Measurements from ENCODE around the gene KCNF1.

The KCNF1 gene

DNA sequence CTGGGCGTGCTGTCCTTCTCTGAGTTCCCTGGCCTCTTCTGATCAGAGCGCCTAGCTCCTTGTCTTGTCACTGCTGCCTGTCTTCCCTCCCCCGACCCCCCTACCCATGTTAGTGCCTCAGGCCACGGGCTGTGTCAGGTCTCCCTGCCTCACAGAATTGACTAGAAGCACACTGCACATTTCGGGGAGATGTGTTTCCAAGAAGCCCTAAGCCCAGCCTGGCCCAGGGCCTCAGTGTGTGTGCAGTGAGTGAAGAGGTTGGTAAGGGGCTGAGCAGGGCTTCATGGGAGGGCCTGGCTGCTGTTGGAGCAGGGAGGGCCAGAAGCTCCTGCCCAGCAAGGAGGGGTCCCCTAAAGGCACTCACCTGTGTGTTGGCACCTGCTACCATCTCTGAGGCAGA is 13.1 kb downstream of the KCNF1 start:
- Histone ChIP-seq H3K4me3 (ENCODE audit: insufficient read depth, low read depth, low read length, poor library complexity, severe bottlenecking) (no peak overlapping the region), H3K27ac (ENCODE audit: insufficient read depth, low read length, poor library complexity, severe bottlenecking) (no peak overlapping the region), H3K4me1 (ENCODE audit: control insufficient read depth, insufficient read depth, low read length, poor library complexity, severe bottlenecking) (no peaks in the 10 kb centered on the region), H3K36me3 (ENCODE audit: control insufficient read depth, insufficient read depth, low read length) (no peaks in the 10 kb centered on the region), H3K9me3 (ENCODE audit: control insufficient read depth, low read length) (no peaks in the 10 kb centered on the region), H3K27me3 (replicated peaks; ENCODE audit: control insufficient read depth, insufficient read depth, low read length, poor library complexity, severe bottlenecking) (no peaks in the 10 kb centered on the region)
- no peak for DNase-seq

DNA sequence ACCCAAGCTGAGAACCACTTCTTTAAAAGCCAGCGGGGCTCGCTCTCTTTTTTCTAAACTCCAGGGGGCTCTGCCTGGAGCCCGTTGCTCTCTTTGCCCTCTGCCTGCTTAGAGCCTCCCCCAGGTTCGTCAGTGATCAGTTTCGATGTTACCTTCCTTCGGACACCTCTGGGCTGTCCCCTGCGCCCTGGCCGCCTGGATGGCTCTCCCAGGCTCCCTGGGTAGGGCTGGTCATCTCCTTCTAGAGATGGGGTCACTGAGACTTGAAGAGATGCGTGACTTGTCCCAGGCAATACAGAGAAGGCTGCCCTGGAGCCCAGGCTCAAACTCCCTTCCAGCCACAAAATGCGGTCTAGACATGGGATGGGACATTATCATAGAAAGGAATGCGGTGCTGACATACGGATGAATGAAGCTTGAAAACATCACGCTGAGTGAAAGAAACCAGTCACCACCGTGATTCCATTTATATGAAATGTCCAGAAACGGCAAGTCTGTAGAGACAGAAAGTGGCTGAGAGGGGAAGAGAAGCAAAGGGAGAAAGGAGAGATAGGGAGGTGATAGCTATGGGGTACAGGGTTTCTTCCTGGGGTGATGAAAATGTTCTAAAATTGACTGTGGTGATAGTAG is 14.6 kb downstream of the KCNF1 start:
- H3K27me3 ChIP-seq (replicated peaks; ENCODE audit: control insufficient read depth, insufficient read depth, low read length, poor library complexity, severe bottlenecking), result no peaks in the 10 kb centered on the region
- no peak for DNase-seq
- H3K27ac ChIP-seq (ENCODE audit: insufficient read depth, low read length, poor library complexity, severe bottlenecking), result no peak overlapping the region
- H3K4me1 ChIP-seq (ENCODE audit: control insufficient read depth, insufficient read depth, low read length, poor library complexity, severe bottlenecking), result no peaks in the 10 kb centered on the region
- H3K4me3 ChIP-seq (ENCODE audit: insufficient read depth, low read depth, low read length, poor library complexity, severe bottlenecking), result no peak overlapping the region
- H3K36me3 ChIP-seq (ENCODE audit: control insufficient read depth, insufficient read depth, low read length), result no peaks in the 10 kb centered on the region
- H3K9me3 ChIP-seq (ENCODE audit: control insufficient read depth, low read length), result no peaks in the 10 kb centered on the region

DNA sequence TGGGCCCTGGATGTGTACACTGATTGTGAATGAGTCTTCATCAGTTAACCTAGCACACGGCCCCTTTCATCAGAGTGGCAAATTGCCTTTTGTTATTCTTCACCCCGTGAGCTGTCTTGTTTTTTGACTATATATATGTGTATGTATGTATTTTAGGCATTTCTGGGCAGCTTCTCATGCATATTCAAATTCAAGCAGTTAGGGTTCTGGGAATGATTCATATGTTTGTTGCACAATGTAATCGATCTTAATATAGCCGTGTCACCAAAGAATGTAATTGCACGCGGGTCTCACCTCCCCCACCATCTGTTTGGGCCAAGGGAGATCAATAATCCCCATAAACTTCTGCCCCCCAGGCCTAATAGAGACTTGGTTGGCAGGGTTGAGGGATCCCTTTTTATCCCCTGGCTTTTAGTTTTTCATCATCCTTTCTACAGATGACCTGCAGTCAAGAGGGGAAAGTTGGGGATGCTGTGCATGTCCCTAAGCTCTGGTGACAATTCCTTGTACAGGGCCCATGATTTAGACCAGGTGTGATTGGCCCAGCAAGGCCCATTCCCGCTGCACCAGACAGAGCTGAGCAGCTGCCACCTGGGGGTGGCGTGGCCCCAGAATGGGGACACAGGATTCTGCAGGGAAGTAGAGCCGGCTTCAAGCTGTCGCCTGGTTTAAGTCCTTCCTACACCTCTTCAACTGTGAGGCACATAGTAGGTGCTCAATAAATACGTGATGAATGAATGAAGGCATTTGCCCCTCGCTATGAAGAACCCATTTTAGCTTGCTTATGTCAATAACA is 19.2 kb downstream of the KCNF1 start:
- H3K4me1 ChIP-seq (ENCODE audit: control insufficient read depth, insufficient read depth, low read length, poor library complexity, severe bottlenecking), result no peaks in the 10 kb centered on the region
- H3K27me3 ChIP-seq (replicated peaks; ENCODE audit: control insufficient read depth, insufficient read depth, low read length, poor library complexity, severe bottlenecking), result no peaks in the 10 kb centered on the region
- no peak overlapping the region for H3K4me3 ChIP-seq (ENCODE audit: insufficient read depth, low read depth, low read length, poor library complexity, severe bottlenecking)
- H3K9me3 ChIP-seq (ENCODE audit: control insufficient read depth, low read length), result no peaks in the 10 kb centered on the region
- H3K27ac ChIP-seq (ENCODE audit: insufficient read depth, low read length, poor library complexity, severe bottlenecking), result no peak overlapping the region
- no peak for DNase-seq
- no peaks in the 10 kb centered on the region for H3K36me3 ChIP-seq (ENCODE audit: control insufficient read depth, insufficient read depth, low read length)

DNA sequence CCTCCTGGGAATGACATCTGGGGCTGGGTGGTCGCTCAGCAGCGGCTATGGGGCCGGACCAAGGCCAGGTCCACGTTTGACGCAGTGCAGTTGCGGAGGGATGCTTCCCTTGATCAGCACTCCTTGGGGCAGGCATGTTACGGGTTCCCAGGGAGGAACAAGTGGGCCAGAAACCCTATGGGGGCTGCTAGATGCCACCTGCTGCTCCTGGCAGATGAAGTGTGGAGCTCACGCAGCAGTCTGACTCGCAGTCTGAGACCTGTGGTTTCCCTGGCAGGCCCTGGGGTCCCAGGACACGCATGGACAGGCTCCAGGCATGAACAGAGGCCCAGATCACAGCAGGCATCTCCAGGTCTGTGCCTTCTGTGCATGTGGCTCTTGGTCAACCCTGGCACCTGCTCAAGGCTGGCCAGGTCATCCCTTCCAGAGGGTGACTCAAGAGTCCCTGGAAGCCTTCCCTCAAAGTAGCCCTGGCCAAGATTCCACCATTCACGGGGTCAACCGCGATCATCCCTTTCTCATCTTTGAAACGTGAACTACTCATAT is 20.0 kb downstream of the KCNF1 start:
- Histone ChIP-seq H3K27me3 (replicated peaks; ENCODE audit: control insufficient read depth, insufficient read depth, low read length, poor library complexity, severe bottlenecking) (no peaks in the 10 kb centered on the region), H3K27ac (ENCODE audit: insufficient read depth, low read length, poor library complexity, severe bottlenecking) (no peak overlapping the region), H3K9me3 (ENCODE audit: control insufficient read depth, low read length) (no peaks in the 10 kb centered on the region), H3K36me3 (ENCODE audit: control insufficient read depth, insufficient read depth, low read length) (no peaks in the 10 kb centered on the region), H3K4me1 (ENCODE audit: control insufficient read depth, insufficient read depth, low read length, poor library complexity, severe bottlenecking) (no peaks in the 10 kb centered on the region), H3K4me3 (ENCODE audit: insufficient read depth, low read depth, low read length, poor library complexity, severe bottlenecking) (no peak overlapping the region)
- no peak for DNase-seq

DNA sequence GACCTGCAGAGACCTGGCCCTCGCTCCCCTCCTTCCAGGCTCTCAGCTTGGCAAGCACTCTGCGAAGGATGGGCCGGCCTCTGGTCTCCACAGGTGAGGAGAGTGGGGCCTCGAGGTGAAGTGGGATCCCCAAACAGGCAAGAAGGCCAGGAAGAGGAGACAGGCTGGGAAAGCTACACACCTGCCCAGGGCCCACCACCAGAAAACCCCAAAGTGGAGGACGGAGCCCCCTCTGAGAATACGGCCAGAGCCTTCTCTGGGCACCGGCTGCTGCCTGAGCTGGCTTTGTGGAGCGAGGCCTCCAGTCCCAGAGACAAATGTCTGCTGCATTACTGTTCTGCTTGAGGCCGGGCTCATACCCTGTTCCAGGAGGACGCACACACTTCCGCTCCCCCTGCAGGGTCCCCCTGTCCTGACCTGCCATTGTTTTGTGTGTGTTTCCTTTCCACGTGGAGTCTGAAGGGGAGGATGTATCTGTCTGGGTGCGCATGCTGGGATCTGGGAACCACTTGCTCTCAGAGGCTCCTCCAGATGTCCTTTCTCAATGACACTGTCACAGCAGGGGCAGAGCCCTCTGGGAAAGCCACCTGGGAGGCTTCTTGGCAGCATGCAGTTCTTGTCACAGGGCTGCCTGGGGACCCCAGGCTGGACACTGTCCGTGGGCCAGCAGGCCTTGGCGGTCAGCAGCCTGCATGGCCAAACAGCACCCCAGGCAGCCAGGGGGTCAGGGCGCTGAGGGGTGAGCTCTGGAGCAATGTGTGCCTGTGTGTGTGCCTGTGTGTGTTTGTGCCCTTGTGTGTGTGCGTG is 20.8 kb downstream of the KCNF1 start:
- H3K27ac ChIP-seq (ENCODE audit: insufficient read depth, low read length, poor library complexity, severe bottlenecking), result no peak overlapping the region
- no peak for DNase-seq
- H3K4me1 ChIP-seq (ENCODE audit: control insufficient read depth, insufficient read depth, low read length, poor library complexity, severe bottlenecking), result no peaks in the 10 kb centered on the region
- H3K27me3 ChIP-seq (replicated peaks; ENCODE audit: control insufficient read depth, insufficient read depth, low read length, poor library complexity, severe bottlenecking), result no peaks in the 10 kb centered on the region
- H3K9me3 ChIP-seq (ENCODE audit: control insufficient read depth, low read length), result no peaks in the 10 kb centered on the region
- H3K36me3 ChIP-seq (ENCODE audit: control insufficient read depth, insufficient read depth, low read length), result no peaks in the 10 kb centered on the region
- H3K4me3 ChIP-seq (ENCODE audit: insufficient read depth, low read depth, low read length, poor library complexity, severe bottlenecking), result no peak overlapping the region

DNA sequence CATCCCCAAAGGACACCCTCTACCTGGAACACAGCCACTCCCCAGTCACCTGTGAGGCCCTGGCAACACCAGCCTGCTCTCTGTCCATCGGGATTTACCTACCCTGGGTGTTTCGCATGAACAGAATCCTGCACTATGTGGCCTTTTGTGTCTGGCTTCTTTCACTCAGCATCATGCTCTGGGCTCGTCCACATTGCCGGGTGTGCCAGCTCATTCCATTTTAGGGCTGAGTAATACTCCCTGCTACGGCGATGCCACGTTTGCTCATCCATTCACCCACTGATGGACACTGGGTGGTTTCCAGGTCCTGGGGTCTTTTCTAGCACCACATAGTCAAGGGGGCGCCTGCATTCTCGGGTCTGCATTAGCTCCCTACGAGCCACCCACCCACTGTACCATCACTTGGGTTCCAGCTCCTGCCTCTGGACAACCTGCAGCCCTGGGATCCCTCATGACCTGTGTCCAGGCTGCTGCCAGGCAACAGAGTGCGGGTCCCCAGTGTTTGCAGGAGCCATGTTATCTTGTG is 22.0 kb downstream of the KCNF1 start:
- no peaks in the 10 kb centered on the region for H3K9me3 ChIP-seq (ENCODE audit: control insufficient read depth, low read length)
- no peaks in the 10 kb centered on the region for H3K4me1 ChIP-seq (ENCODE audit: control insufficient read depth, insufficient read depth, low read length, poor library complexity, severe bottlenecking)
- H3K27ac ChIP-seq (ENCODE audit: insufficient read depth, low read length, poor library complexity, severe bottlenecking), result no peak overlapping the region
- no peak overlapping the region for H3K4me3 ChIP-seq (ENCODE audit: insufficient read depth, low read depth, low read length, poor library complexity, severe bottlenecking)
- no peaks in the 10 kb centered on the region for H3K36me3 ChIP-seq (ENCODE audit: control insufficient read depth, insufficient read depth, low read length)
- DNase-seq, result no peak
- H3K27me3 ChIP-seq (replicated peaks; ENCODE audit: control insufficient read depth, insufficient read depth, low read length, poor library complexity, severe bottlenecking), result no peaks in the 10 kb centered on the region

DNA sequence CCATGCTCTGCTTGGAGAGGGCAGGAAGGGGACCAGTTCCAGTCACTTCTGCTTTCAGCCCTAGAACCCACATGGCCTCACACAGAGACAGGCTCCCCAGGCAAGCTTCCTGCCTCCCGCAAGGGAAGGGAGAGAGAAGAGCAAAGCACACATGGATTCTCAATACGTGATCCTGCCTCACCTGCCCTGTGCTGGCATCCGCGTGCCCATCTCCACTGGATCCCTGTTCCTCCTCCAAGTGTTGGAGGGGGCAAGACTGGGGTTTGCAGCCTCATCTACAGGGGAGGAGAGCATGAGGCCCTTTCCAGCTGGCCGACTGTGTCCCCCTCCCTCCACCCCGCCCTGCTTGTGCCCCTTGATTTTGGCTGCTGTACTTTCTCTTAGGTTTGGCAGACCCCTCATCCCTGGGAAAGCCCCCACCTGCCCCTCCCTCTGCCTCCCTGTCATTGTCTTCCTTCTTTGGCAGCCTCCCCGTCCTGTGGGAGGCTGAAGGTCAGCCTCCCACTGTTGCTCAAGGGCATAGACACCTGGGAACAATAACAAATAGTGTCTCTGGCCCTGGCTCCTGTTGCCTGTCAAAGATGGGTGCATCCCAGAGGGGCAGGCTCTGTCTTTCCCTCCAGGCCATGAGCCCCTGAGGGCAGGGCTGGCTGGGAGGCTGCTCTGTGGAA is 22.7 kb downstream of the KCNF1 start:
- no peaks in the 10 kb centered on the region for H3K4me1 ChIP-seq (ENCODE audit: control insufficient read depth, insufficient read depth, low read length, poor library complexity, severe bottlenecking)

DNA sequence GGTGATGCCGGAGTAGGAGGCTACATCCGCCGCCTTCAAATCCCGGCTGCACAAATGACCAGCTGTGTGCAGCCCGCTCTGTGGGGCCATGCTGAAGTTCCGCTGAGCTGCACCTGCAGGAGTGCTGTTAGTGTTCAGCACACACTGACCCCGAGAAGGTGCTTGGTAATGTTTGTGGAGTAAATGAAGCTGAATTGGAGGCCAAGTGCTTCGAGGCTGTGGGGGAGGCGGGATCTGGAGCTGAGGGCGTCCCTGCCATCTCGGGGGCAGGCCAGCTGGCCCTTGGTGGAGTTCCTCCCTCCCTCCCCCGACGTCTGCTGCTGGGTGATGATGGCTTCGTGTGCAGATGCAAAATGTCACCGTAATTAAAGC is 23.2 kb downstream of the KCNF1 start:
- no peak for DNase-seq
- H3K27ac ChIP-seq (ENCODE audit: insufficient read depth, low read length, poor library complexity, severe bottlenecking), result no peak overlapping the region
- H3K4me3 ChIP-seq (ENCODE audit: insufficient read depth, low read depth, low read length, poor library complexity, severe bottlenecking), result no peak overlapping the region
- H3K9me3 ChIP-seq (ENCODE audit: control insufficient read depth, low read length), result no peaks in the 10 kb centered on the region
- no peaks in the 10 kb centered on the region for H3K27me3 ChIP-seq (replicated peaks; ENCODE audit: control insufficient read depth, insufficient read depth, low read length, poor library complexity, severe bottlenecking)
- no peaks in the 10 kb centered on the region for H3K4me1 ChIP-seq (ENCODE audit: control insufficient read depth, insufficient read depth, low read length, poor library complexity, severe bottlenecking)
- H3K36me3 ChIP-seq (ENCODE audit: control insufficient read depth, insufficient read depth, low read length), result no peaks in the 10 kb centered on the region

More for the DNA sequence above, 22.7 kb downstream of the KCNF1 start:
- no peaks in the 10 kb centered on the region for H3K36me3 ChIP-seq (ENCODE audit: control insufficient read depth, insufficient read depth, low read length)
- no peak overlapping the region for H3K4me3 ChIP-seq (ENCODE audit: insufficient read depth, low read depth, low read length, poor library complexity, severe bottlenecking)
- no peaks in the 10 kb centered on the region for H3K9me3 ChIP-seq (ENCODE audit: control insufficient read depth, low read length)
- H3K27ac ChIP-seq (ENCODE audit: insufficient read depth, low read length, poor library complexity, severe bottlenecking), result no peak overlapping the region
- no peaks in the 10 kb centered on the region for H3K27me3 ChIP-seq (replicated peaks; ENCODE audit: control insufficient read depth, insufficient read depth, low read length, poor library complexity, severe bottlenecking)
- DNase-seq, result no peak

DNA sequence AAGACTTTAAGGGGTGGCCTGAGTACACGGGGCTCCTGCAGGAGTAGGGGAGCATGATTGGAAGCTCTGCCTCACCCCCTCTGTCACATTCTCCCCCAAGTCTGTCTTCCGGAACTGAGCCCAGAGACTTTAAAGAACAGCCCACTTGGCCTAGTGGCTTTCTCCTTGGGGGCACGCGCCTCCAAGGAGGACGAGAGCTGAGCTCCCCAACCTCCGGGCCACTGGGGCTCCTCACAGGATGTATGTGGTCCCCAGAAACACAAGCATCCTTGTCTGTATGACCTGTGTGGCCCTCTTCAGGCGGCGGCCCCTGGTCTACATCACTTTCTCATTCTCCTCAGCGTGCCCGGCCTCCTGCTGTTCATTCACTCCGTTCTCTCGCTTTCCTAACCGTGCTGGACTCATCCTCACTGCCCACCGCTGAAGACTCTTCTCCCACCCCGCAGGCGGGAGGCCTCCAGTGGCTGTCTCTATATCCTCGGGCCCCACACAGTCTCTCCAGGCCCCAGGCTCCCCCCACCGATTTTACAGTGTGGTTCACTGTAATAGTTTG is 23.7 kb downstream of the KCNF1 start:
- no peak for DNase-seq
- Histone ChIP-seq H3K27me3 (replicated peaks; ENCODE audit: control insufficient read depth, insufficient read depth, low read length, poor library complexity, severe bottlenecking) (no peaks in the 10 kb centered on the region), H3K9me3 (ENCODE audit: control insufficient read depth, low read length) (no peaks in the 10 kb centered on the region), H3K4me3 (ENCODE audit: insufficient read depth, low read depth, low read length, poor library complexity, severe bottlenecking) (no peak overlapping the region), H3K27ac (ENCODE audit: insufficient read depth, low read length, poor library complexity, severe bottlenecking) (no peak overlapping the region), H3K4me1 (ENCODE audit: control insufficient read depth, insufficient read depth, low read length, poor library complexity, severe bottlenecking) (no peaks in the 10 kb centered on the region), H3K36me3 (ENCODE audit: control insufficient read depth, insufficient read depth, low read length) (no peaks in the 10 kb centered on the region)
